Right cardiac atrium (tissue), 5 donors: ENCODE measurements around the gene SEPTIN8. TPM values are rescaled to one million over a fixed set of nuclear protein-coding genes. Genes with fewer than 3 reads are reported as not detected.

ENCODE experiments used
- ATAC-seq, 2 donors: fragments of 200-7000 bp; cut with Tn5 transposase; one replicate each; pipeline versions ENCODE4 v1.8.0 to v1.9.1; 2020; ENCODE audit warnings: moderate library complexity in 2 of 2, mild to moderate bottlenecking in 1 of 2
- DNase-seq, 3 donors: peaks; one replicate each; pipeline ENCODE4 v3.0.0-alpha.2; 2020
- H3K27ac ChIP-seq: one replicate; pipeline ENCODE4 v1.5.1; 2013; ENCODE audit warnings: mild to moderate bottlenecking, low read length, control low read depth, moderate library complexity
- H3K27me3 ChIP-seq: one replicate; pipeline ENCODE4 v1.6.1; 2013; ENCODE audit not compliant: control insufficient read depth, insufficient read depth
- H3K4me1 ChIP-seq: one replicate; pipeline ENCODE4 v1.6.1; 2013; ENCODE audit warnings: low read length; ENCODE audit not compliant: control insufficient read depth, insufficient read depth
- H3K4me3 ChIP-seq: one replicate; pipeline ENCODE4 v1.5.1; 2013; ENCODE audit warnings: low read length, control low read depth
- H3K9me3 ChIP-seq: one replicate; pipeline ENCODE4 v1.6.1; 2013; ENCODE audit warnings: low read length; ENCODE audit not compliant: control insufficient read depth
- WGBS: extraction: QIAGEN DNeasy Blood & Tissue Kit; methylation state at CpG from one replicate; pipeline ENCODE4 v1.1.7; 2013; 5-methylcytosine and 5-hydroxymethylcytosine counted together
- intact Hi-C, 4 donors: fragments of 100-400 bp; cut with DNase I; formaldehyde crosslinking; loops; one replicate each; pipeline versions ENCODE4 v1.11.0 to v1.14.0; 2022 to 2023
- long read RNA-seq, 4 donors: library from polyadenylated mRNA; unstranded; transcript quantifications; one replicate each; pipeline ENCODE4 v2.0.0, GENCODE V29; 2020 to 2021
- polyA plus RNA-seq: library from polyadenylated mRNA; stranded (reverse); fragments of 200-250 nt; gene quantifications from one replicate; pipeline ENCODE4 v1.2.3, GENCODE V29; 2013
- total RNA-seq, 4 donors: library from RNA; stranded (reverse); fragmentation: NEBNext Ultra II Directional; extraction: Animal tissue kit (Norgen Biotek cat#: 25700); gene quantifications; one replicate each; pipeline ENCODE4 v1.2.1, GENCODE V29; 2021
- donor health status: healthy with polysubstance abuse.
- donor health status: DM: no; HTN: yes; CAD: no.
- donor health status: DM: no; HTN: no; CAD: no.
- donor health status: DM: no; HTN: yes; CAD: no; lungs with severe emphysema.
- donor health status: DM: yes; HTN: yes; CAD: no.

Gene SEPTIN8
- 10 to 100 TPM; 25.8 to 33.7 (median 31.0) TPM for total RNA-seq
- 17.7 TPM for polyA plus RNA-seq
- long read RNA-seq, donor 1, full-length matches to known transcripts = 40 of 83 reads
- long read RNA-seq, donor 1, partial matches to known transcripts = 12 of 83 reads
- long read RNA-seq, donor 1, other reads (novel, unspliced or antisense) = 31 of 83 reads
- long read RNA-seq, donor 2, full-length matches to known transcripts = 18 of 35 reads
- long read RNA-seq, donor 2, partial matches to known transcripts = 5 of 35 reads
- long read RNA-seq, donor 2, other reads (novel, unspliced or antisense) = 12 of 35 reads
- long read RNA-seq, donor 3, full-length matches to known transcripts = 36 of 88 reads
- long read RNA-seq, donor 3, partial matches to known transcripts = 11 of 88 reads
- long read RNA-seq, donor 3, other reads (novel, unspliced or antisense) = 41 of 88 reads
- long read RNA-seq, donor 4, full-length matches to known transcripts = 17 of 33 reads
- long read RNA-seq, donor 4, partial matches to known transcripts = 4 of 33 reads
- long read RNA-seq, donor 4, other reads (novel, unspliced or antisense) = 12 of 33 reads

GRCh38 chr5:132777209-132778069 lies at the start of gene SEPTIN8:
TSS of gene SEPTIN8 (minus strand) at chr5:132777239. CDS start at chr5:132777137, 102 bp downstream.
- intact Hi-C loops = no loop called here
- ATAC-seq (peak; percentile 71 to 72), DNase-seq (peak; percentile 73 to 86 (median 86))
- no peaks in the 10 kb centered on the region for H3K27me3 ChIP-seq
- 1% methylated on average over 82 of the region's 82 CpGs for WGBS
- no peaks in the 10 kb centered on the region for H3K9me3 ChIP-seq
- peak within 1 kb of the TSS; percentile 95 for H3K4me3 ChIP-seq
- H3K4me1 ChIP-seq = peaks cover 18% of the 10 kb centered on the region
- H3K27ac ChIP-seq = peak within 1 kb of the TSS; percentile 54

GRCh38 chr5:132826424-132827082 lies 49.5 kb upstream of the SEPTIN8 start:
- Histone ChIP-seq H3K4me3 (no peak overlapping the region), H3K27me3 (no peaks in the 10 kb centered on the region), H3K27ac (no peak overlapping the region), H3K9me3 (no peaks in the 10 kb centered on the region), H3K4me1 (no peaks in the 10 kb centered on the region)
- ATAC-seq (no peak), DNase-seq (no peak)
- intact Hi-C loops = loop anchor here in 2 of 4 donors (10.0 kb wide), 2 partner anchors 302 to 442 kb away; no protein-coding TSS in a partner anchor
- 72% methylated on average over 6 of the region's 6 CpGs for WGBS

- intact Hi-C loops = loop anchor here in 2 of 4 donors (10.0 kb wide), 2 partner anchors 301 to 441 kb away; no protein-coding TSS in a partner anchor
- Histone ChIP-seq H3K4me1 (no peaks in the 10 kb centered on the region), H3K27me3 (no peaks in the 10 kb centered on the region), H3K27ac (no peak overlapping the region), H3K4me3 (peak overlapping the region; percentile 42), H3K9me3 (no peaks in the 10 kb centered on the region)
- ATAC-seq (no peak), DNase-seq (peak in 2 of 3 donors; percentile 54 to 56)
- WGBS = 47% methylated on average over 43 of the region's 43 CpGs
Measured at GRCh38 chr5:132825834-132826391, 48.9 kb upstream of the SEPTIN8 start.

- DNase-seq (peak; percentile 28 to 56 (median 53)), ATAC-seq (no peak)
- Histone ChIP-seq H3K27ac (no peak overlapping the region), H3K9me3 (no peaks in the 10 kb centered on the region), H3K27me3 (no peaks in the 10 kb centered on the region), H3K4me1 (no peaks in the 10 kb centered on the region), H3K4me3 (peak overlapping the region; percentile 42)
- intact Hi-C loops = loop anchor here in 2 of 4 donors (10.0 kb wide), 2 partner anchors 300 to 440 kb away; no protein-coding TSS in a partner anchor
- 42% methylated on average over 71 of the region's 71 CpGs for WGBS
Measured at GRCh38 chr5:132825033-132825833, 48.2 kb upstream of the SEPTIN8 start.

- Histone ChIP-seq H3K9me3 (no peaks in the 10 kb centered on the region), H3K4me1 (no peaks in the 10 kb centered on the region), H3K27me3 (no peaks in the 10 kb centered on the region), H3K27ac (no peak overlapping the region), H3K4me3 (no peak overlapping the region)
- intact Hi-C loops = loop anchor here in 2 of 4 donors (10.0 kb wide), 2 partner anchors 300 to 440 kb away; no protein-coding TSS in a partner anchor
- DNase-seq (no peak), ATAC-seq (no peak)
- WGBS = 97% methylated on average over 3 of the region's 3 CpGs
Measured at GRCh38 chr5:132824426-132824825, 47.4 kb upstream of the SEPTIN8 start.

GRCh38 chr5:132823481-132824050 lies 46.5 kb upstream of the SEPTIN8 start:
- Histone ChIP-seq H3K4me1 (no peaks in the 10 kb centered on the region), H3K4me3 (no peak overlapping the region), H3K27me3 (no peaks in the 10 kb centered on the region), H3K9me3 (no peaks in the 10 kb centered on the region), H3K27ac (no peak overlapping the region)
- intact Hi-C loops = loop anchor here in 2 of 4 donors (10.0 kb wide), 2 partner anchors 299 to 439 kb away; no protein-coding TSS in a partner anchor
- no peak for DNase-seq
- ATAC-seq = peak in 1 of 2 donors; percentile 6
- 91% methylated on average over 7 of the region's 7 CpGs for WGBS

GRCh38 chr5:132822650-132823480 lies 45.8 kb upstream of the SEPTIN8 start:
- no peaks in the 10 kb centered on the region for H3K4me1 ChIP-seq
- no peak overlapping the region for H3K27ac ChIP-seq
- 33% methylated on average over 68 of the region's 68 CpGs for WGBS
- no peak overlapping the region for H3K4me3 ChIP-seq
- DNase-seq (peak in 2 of 3 donors; percentile 67 to 69), ATAC-seq (peak; percentile 4 to 5)
- no peaks in the 10 kb centered on the region for H3K9me3 ChIP-seq
- intact Hi-C loops = loop anchor here in 2 of 4 donors (10.0 kb wide), 2 partner anchors 298 to 438 kb away; no protein-coding TSS in a partner anchor
- H3K27me3 ChIP-seq = no peaks in the 10 kb centered on the region

GRCh38 chr5:132821791-132822190 lies 44.8 kb upstream of the SEPTIN8 start:
- no peak overlapping the region for H3K4me3 ChIP-seq
- DNase-seq (peak in 1 of 3 donors; percentile 33), ATAC-seq (peak; percentile 15 to 38)
- no peaks in the 10 kb centered on the region for H3K27me3 ChIP-seq
- no peak overlapping the region for H3K27ac ChIP-seq
- intact Hi-C loops = loop anchor here in 2 of 4 donors (10.0 kb wide), 2 partner anchors 297 to 437 kb away; no protein-coding TSS in a partner anchor
- no peaks in the 10 kb centered on the region for H3K4me1 ChIP-seq
- 73% methylated on average over 1 of the region's 1 CpG for WGBS
- H3K9me3 ChIP-seq = no peaks in the 10 kb centered on the region
